Panc1 (cell line): ENCODE results near the gene ROCK2.

Experiments used
- POLR2AphosphoS5 ChIP-seq: IDR thresholded peaks from 2 replicates; pipeline ENCODE4 v1.6.1; 2012; ENCODE audit warnings: mild to moderate bottlenecking, low read depth, low read length, moderate library complexity
- TCF7L2 ChIP-seq: IDR thresholded peaks from 2 replicates; pipeline ENCODE4 v1.6.1; 2011; ENCODE audit warnings: mild to moderate bottlenecking, low read depth, low read length, inconsistent platforms
- TF ChIP-seq, protein P1 (sequence below): fragments of 450-650 bp; IDR thresholded peaks from 2 replicates; pipeline ENCODE4 v1.5.1; 2017; ENCODE audit warnings: mild to moderate bottlenecking
- TF ChIP-seq, protein P2 (sequence below), 2 experiments: IDR thresholded peaks; 2 replicates each; pipeline ENCODE4 v1.6.1; 2011 to 2012; ENCODE audit warnings: low read depth in 2 of 2, control low read depth in 1 of 2, low read length in 1 of 2, mild to moderate bottlenecking in 1 of 2, moderate library complexity in 1 of 2; ENCODE audit not compliant: insufficient read depth in 1 of 2

DNA sequence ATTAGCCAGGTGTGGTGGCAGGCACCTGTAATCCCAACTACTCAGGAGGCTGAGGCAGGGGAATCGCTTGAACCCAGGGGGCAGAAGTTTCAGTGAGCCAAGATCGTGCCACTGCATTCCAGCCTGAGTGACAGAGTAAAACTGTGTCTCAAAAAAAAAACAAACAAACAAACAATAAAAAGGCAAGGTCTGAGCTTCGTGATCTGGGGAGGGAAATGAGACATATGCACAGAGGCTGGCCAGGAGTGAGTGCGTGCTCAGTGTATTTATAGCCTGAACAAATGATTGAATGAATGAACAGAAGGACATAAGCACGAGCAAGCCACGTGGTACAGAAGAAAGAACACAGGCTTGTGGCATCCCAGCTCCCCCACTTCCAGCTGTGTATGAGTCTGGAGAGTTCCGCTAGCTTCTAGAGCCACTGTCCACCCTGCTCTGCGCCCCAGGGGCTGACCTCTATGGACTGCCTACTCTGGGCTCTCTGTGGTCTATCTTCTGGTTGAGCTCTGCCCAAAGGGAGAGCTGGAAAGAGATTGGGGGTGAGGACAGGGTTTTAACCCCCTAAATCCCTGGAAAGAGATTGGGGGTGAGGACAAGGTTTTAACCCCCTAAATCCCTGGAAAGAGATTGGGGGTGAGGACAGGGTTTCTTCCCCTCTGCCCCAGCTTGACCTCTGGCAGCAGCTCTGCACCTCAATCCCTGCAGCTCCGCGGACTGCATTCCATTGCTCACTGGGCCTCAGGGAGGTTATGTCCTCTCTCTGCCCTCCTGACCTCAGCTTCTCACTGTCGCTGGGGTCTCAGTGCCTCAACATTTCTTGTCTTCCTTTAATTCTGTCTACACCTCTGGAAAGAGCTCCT is 11.0 kb upstream of the ROCK2 start:
- TF ChIP-seq POLR2AphosphoS5 (no peak), TCF7L2 (no peak)
- TF ChIP-seq, protein P1, sequence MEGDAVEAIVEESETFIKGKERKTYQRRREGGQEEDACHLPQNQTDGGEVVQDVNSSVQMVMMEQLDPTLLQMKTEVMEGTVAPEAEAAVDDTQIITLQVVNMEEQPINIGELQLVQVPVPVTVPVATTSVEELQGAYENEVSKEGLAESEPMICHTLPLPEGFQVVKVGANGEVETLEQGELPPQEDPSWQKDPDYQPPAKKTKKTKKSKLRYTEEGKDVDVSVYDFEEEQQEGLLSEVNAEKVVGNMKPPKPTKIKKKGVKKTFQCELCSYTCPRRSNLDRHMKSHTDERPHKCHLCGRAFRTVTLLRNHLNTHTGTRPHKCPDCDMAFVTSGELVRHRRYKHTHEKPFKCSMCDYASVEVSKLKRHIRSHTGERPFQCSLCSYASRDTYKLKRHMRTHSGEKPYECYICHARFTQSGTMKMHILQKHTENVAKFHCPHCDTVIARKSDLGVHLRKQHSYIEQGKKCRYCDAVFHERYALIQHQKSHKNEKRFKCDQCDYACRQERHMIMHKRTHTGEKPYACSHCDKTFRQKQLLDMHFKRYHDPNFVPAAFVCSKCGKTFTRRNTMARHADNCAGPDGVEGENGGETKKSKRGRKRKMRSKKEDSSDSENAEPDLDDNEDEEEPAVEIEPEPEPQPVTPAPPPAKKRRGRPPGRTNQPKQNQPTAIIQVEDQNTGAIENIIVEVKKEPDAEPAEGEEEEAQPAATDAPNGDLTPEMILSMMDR: no peak
- TF ChIP-seq, protein P2, sequence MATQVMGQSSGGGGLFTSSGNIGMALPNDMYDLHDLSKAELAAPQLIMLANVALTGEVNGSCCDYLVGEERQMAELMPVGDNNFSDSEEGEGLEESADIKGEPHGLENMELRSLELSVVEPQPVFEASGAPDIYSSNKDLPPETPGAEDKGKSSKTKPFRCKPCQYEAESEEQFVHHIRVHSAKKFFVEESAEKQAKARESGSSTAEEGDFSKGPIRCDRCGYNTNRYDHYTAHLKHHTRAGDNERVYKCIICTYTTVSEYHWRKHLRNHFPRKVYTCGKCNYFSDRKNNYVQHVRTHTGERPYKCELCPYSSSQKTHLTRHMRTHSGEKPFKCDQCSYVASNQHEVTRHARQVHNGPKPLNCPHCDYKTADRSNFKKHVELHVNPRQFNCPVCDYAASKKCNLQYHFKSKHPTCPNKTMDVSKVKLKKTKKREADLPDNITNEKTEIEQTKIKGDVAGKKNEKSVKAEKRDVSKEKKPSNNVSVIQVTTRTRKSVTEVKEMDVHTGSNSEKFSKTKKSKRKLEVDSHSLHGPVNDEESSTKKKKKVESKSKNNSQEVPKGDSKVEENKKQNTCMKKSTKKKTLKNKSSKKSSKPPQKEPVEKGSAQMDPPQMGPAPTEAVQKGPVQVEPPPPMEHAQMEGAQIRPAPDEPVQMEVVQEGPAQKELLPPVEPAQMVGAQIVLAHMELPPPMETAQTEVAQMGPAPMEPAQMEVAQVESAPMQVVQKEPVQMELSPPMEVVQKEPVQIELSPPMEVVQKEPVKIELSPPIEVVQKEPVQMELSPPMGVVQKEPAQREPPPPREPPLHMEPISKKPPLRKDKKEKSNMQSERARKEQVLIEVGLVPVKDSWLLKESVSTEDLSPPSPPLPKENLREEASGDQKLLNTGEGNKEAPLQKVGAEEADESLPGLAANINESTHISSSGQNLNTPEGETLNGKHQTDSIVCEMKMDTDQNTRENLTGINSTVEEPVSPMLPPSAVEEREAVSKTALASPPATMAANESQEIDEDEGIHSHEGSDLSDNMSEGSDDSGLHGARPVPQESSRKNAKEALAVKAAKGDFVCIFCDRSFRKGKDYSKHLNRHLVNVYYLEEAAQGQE (IDR thresholded peaks at IDR 0.05; ENCODE audit: insufficient read depth in 1 of 2, low read depth in 2 of 2, low read length in 1 of 2): no peak
